Effector memory CD4-positive, alpha-beta T cell (primary cell): ENCODE measurements around the gene UGT1A10.
"Not testable (repeated sequence)": the region's sequence is repeated elsewhere in the genome, so short reads cannot be mapped to it uniquely, and the experiment has no call there.

ENCODE experiments used
- DNase-seq, 3 donors: peaks; one replicate each; pipeline ENCODE4 v3.0.0-alpha.2; 2020
- H3K27ac ChIP-seq: 2 replicates; pipeline ENCODE4 v1.7.0; 2013; ENCODE audit warnings: mild to moderate bottlenecking, low read length, moderate library complexity; ENCODE audit not compliant: insufficient read depth, poor library complexity, severe bottlenecking
- H3K27me3 ChIP-seq: replicated peaks from 2 replicates; pipeline ENCODE4 v1.7.0; 2013; ENCODE audit warnings: mild to moderate bottlenecking, low read length; ENCODE audit not compliant: insufficient read depth, control insufficient read depth, poor library complexity, severe bottlenecking
- H3K36me3 ChIP-seq: 2 replicates; pipeline ENCODE4 v1.7.0; 2013; ENCODE audit warnings: mild to moderate bottlenecking, low read length, moderate library complexity; ENCODE audit not compliant: control insufficient read depth, insufficient read depth
- H3K4me1 ChIP-seq: 2 replicates; pipeline ENCODE4 v1.7.0; 2013; ENCODE audit warnings: low read length, mild to moderate bottlenecking; ENCODE audit not compliant: control insufficient read depth, insufficient read depth, poor library complexity, severe bottlenecking
- H3K4me3 ChIP-seq: 2 replicates; pipeline ENCODE4 v1.7.0; 2013; ENCODE audit warnings: low read length, low read depth, mild to moderate bottlenecking; ENCODE audit not compliant: insufficient read depth, poor library complexity, severe bottlenecking
- H3K9me3 ChIP-seq: 2 replicates; pipeline ENCODE4 v1.7.0; 2013; ENCODE audit warnings: mild to moderate bottlenecking, low read length, moderate library complexity; ENCODE audit not compliant: control insufficient read depth
- total RNA-seq, 3 donors: gene quantifications; one replicate each; lab custom pipeline; 2026; lab: John Stamatoyannopoulos, UW

UGT1A10 gene
- 0 reads per million in 3 donors for total RNA-seq

DNA sequence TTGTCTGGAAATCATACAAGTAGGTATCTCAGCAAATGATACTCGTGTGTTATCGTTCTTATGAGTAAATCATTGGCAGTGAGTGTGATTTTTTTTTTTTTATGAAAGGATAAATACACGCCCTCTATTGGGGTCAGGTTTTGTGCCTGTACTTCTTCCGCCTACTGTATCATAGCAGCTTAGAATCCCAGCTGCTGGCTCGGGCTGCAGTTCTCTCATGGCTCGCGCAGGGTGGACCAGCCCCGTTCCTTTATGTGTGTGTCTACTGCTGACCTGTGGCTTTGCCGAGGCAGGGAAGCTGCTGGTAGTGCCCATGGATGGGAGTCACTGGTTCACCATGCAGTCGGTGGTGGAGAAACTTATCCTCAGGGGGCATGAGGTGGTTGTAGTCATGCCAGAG lies at the start of gene UGT1A10:
UGT1A10 (plus strand) TSS at position 143 of the 400 bp plus-strand sequence; CDS start at position 218, 75 bp downstream.
- H3K9me3 ChIP-seq, H3K4me3 ChIP-seq, DNase-seq, H3K27me3 ChIP-seq, H3K4me1 ChIP-seq, H3K27ac ChIP-seq, H3K36me3 ChIP-seq: not testable (repeated sequence)

DNA sequence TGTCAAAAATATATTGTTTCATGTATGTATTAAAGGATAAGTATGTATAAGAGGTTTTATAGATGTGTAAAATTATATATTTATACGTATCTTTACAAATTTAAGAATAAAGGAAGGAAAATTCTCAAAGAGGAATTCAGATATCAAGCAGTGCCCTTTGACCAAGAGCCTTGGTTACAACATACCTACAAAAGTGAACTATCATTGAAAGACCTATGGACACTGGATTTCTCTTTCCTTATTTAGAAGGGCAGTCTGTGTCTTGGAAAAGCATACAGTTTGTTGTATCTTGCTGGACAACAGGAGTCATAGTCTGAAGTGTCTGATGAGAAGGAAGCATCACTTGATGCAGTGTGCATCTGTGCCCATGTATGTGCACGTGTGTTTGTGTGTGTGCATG lies 47.8 kb upstream of the UGT1A10 start:
- Histone ChIP-seq H3K36me3 (no peaks in the 10 kb centered on the region), H3K9me3 (no peaks in the 10 kb centered on the region), H3K4me3 (no peak overlapping the region), H3K27ac (no peak overlapping the region), H3K27me3 (no peaks in the 10 kb centered on the region), H3K4me1 (no peaks in the 10 kb centered on the region)
- no peak for DNase-seq

DNA sequence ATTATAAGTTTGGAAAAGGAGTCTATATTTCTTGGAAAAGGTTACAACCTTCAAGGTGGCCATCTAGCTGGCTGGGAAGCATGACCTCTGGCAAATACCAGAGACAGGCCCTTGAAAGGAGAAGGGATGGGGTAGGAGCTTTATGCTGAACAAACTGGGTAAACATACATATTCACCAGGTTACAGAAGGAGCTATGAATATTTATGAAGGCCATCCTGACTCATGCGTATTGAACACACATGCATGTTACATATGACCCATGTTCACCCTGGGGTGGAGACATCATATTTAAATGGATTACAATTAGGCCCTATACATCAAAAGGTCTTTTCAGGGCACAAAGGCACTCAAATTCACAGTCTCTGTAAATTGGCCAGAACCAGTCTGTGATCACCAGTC lies 43.5 kb upstream of the UGT1A10 start:
- not testable (repeated sequence) for H3K27ac ChIP-seq, H3K4me1 ChIP-seq, DNase-seq, H3K4me3 ChIP-seq, H3K36me3 ChIP-seq, H3K9me3 ChIP-seq, H3K27me3 ChIP-seq

DNA sequence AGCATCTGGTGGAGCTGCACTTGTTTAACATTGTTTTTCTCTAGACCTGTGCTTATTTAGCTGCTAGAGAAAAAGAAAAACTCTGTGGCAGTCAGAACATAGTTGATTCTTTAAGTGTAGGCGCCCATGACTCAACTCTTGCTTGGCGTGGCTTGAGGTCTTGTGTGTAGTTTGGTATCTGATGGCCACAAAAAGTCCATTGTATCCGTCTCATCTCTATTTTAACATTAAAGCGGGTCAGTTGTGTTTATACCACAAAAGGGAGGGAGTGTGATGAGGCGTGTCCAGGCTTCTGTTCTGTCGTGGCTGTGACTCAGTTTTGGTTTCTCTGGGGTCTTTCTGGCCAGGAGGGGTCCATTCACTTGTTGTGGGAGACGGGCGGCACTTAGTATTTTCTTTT lies 43.0 kb upstream of the UGT1A10 start:
- Histone ChIP-seq H3K4me1 (no peaks in the 10 kb centered on the region), H3K27ac (no peak overlapping the region), H3K27me3 (no peaks in the 10 kb centered on the region), H3K4me3 (no peak overlapping the region), H3K9me3 (no peaks in the 10 kb centered on the region), H3K36me3 (no peaks in the 10 kb centered on the region)
- no peak for DNase-seq

DNA sequence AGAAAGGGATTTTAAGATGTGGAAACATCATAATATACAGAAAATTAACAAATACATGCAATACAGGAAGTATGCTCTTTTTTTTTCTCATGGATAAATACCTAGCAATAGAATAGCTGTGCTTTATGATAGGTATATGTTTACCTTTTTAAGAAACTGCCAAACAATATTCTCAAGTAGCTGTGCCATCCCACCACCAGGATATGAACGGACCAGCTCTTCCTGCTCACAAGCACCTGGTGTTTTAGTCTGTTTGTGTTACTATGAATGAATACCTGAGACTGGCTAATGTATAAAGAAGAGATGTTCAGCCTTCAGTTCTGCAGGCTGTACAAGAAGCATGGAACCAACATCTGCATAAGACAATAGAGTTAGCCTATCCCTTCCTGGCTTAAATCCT lies 38.7 kb upstream of the UGT1A10 start:
- no peaks in the 10 kb centered on the region for H3K27me3 ChIP-seq
- H3K9me3 ChIP-seq, result no peaks in the 10 kb centered on the region
- no peak for DNase-seq
- no peak overlapping the region for H3K27ac ChIP-seq
- no peaks in the 10 kb centered on the region for H3K36me3 ChIP-seq
- H3K4me1 ChIP-seq, result no peaks in the 10 kb centered on the region
- H3K4me3 ChIP-seq, result no peak overlapping the region

DNA sequence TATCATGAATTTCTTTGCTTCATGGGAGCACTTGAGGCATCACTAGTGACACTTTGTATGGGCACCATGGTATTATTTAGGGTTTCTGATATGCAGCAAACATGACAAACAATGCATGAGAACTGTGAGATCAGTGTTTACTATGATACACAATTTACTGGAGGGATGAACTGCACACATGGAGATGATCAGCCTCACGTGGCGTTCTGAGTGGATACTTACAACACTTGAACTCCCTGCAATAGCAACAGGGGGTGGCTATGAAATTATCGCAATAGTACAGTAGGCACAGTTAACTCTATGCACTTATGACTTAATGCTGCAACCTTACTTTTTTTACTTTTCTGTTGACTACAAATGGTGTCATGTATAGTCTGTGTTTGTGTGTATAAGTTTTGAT lies 37.3 kb upstream of the UGT1A10 start:
- no peak for DNase-seq
- Histone ChIP-seq H3K9me3 (no peaks in the 10 kb centered on the region), H3K4me1 (no peaks in the 10 kb centered on the region), H3K27ac (no peak overlapping the region), H3K27me3 (no peaks in the 10 kb centered on the region), H3K4me3 (no peak overlapping the region), H3K36me3 (no peaks in the 10 kb centered on the region)

DNA sequence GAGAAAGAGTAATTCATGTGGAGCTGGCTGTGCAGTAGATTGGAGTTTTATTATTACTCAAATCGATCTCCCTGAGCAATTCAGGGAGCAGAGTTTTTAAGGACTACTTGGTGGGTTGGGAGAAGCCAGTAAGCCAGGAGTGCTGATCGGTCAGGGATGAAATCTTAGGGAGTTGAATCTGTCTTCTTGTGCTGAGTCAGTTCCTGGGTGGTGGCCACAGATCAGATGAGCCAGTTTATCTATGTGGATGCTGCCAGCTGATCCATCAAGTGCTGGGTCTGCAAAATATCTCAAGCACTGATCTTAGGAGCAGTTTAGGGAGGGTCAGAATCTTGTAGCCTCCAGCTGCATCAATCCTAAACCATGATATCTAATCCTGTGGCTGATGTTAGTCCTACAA lies 35.9 kb upstream of the UGT1A10 start:
- H3K27me3 ChIP-seq, result no peaks in the 10 kb centered on the region
- DNase-seq, result no peak

DNA sequence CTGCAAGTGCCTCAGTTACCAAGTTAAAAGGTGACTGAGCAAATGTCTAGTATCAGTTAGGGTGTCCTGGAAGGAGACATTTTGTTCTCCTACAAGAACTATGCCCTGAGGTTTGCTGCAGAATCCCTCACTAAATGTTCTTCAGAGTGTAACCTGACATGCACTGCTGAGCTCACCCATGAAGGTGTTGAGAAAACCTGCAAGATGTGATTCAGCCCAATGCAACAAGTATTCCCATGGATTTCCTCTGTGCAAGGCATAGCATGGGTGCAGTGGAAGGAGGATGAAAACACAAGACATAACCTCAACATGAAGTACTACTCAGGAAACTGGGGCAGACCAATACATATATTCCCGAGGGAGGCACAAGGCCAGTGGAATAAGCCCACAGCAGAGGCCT lies 34.2 kb upstream of the UGT1A10 start:
- no peak overlapping the region for H3K4me3 ChIP-seq
- no peaks in the 10 kb centered on the region for H3K27me3 ChIP-seq
- no peaks in the 10 kb centered on the region for H3K9me3 ChIP-seq
- H3K36me3 ChIP-seq, result no peaks in the 10 kb centered on the region
- no peak for DNase-seq
- H3K4me1 ChIP-seq, result no peaks in the 10 kb centered on the region
- no peak overlapping the region for H3K27ac ChIP-seq

More for the DNA sequence above, 35.9 kb upstream of the UGT1A10 start:
- H3K4me1 ChIP-seq, result no peaks in the 10 kb centered on the region
- no peaks in the 10 kb centered on the region for H3K9me3 ChIP-seq
- H3K27ac ChIP-seq, result no peak overlapping the region
- no peaks in the 10 kb centered on the region for H3K36me3 ChIP-seq
- H3K4me3 ChIP-seq, result no peak overlapping the region

DNA sequence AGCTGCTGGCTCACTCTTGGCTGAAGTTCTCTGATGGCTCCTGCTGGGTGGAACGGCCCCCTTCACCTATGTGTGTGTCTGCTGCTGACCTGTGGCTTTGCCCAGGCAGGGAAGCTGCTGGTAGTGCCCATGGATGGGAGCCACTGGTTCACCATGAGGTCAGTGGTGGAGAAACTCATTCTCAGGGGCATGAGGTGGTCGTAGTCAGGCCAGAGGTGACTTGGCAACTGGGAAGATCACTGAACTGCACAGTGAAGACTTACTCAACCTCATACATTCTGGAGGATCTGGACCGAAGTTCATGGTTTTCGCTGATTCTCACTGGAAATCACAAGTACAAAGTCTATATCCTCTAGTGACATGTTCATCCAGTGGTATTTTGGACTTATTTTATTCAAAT lies 32.7 kb upstream of the UGT1A10 start:
- no peaks in the 10 kb centered on the region for H3K9me3 ChIP-seq
- H3K4me3 ChIP-seq, result no peak overlapping the region
- H3K27me3 ChIP-seq, result no peaks in the 10 kb centered on the region
- H3K36me3 ChIP-seq, result no peaks in the 10 kb centered on the region
- no peak overlapping the region for H3K27ac ChIP-seq
- no peak for DNase-seq
- no peaks in the 10 kb centered on the region for H3K4me1 ChIP-seq

DNA sequence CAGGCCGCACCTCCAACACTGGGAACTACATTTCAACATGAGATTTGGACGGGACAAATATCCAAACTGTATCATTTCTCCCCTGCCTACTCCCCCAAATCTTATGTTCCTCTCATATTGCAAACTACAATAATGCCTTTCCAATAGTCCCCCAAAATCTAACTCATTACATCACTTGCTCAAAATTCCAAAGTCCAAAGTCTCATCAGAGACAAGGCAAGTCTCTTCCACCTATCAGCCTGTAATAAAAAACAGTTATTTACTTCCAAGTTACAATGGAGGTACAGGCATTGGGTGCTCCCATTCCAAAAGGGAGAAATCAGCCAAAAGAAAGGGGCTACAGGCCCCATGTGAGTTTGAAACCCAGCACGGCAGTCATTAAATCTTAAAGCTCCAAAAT lies 31.4 kb upstream of the UGT1A10 start:
- Histone ChIP-seq H3K27me3 (no peaks in the 10 kb centered on the region), H3K36me3 (no peaks in the 10 kb centered on the region), H3K9me3 (no peaks in the 10 kb centered on the region), H3K27ac (no peak overlapping the region), H3K4me1 (no peaks in the 10 kb centered on the region), H3K4me3 (no peak overlapping the region)
- DNase-seq, result no peak

DNA sequence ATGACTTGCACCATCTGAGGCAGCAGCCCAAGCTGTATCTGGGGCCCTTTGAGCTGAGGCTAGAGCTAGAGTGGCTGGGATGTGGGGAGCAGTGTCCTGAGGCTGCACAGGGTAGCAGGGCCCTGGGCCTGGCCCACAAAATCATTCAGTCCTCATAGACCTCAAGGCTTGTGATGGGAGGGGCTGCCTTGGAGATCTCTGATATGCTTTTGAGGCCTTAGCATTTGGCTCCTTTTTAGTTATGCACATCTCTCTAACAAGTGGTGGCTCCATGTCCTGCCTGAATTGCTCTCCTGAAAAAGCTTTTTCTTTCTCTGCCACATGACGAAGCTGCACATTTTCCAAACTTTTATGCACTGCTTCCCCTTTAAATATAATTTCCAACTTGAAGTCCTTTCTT lies 30.6 kb upstream of the UGT1A10 start:
- H3K9me3 ChIP-seq, result no peaks in the 10 kb centered on the region
- H3K27me3 ChIP-seq, result no peaks in the 10 kb centered on the region
- H3K4me3 ChIP-seq, result no peak overlapping the region
- no peak overlapping the region for H3K27ac ChIP-seq
- DNase-seq, result no peak
- H3K4me1 ChIP-seq, result no peaks in the 10 kb centered on the region
- no peaks in the 10 kb centered on the region for H3K36me3 ChIP-seq
